ENCODE measurements around the gene CARS1. TPM values are rescaled to one million over a fixed set of nuclear protein-coding genes. Genes with fewer than 3 reads are reported as not detected.

Gene CARS1
- total and polyA plus RNA-seq, 7 experiments from 2014 or later, result 23.9 to 70.4 (median 38.5) TPM

DNA sequence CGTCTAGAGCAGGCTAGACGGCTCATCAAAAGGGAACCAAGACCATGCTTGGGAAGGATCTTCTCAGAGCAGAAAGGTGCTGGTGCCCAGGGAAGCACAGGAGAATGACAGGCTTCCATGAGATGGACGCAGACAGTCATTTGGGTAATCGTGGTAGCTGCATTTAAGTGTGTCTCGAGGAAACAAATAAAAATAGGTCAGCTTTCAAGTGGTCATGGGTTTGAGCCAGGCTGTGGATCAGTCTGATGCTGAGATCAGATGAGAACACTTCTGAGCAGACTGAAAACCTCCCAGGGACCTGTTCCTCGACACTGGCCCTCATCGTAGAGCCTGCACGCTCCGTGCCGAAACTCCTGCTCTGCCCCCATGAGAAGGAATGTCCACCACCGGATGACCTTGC is 4.7 kb downstream of the CARS1 start:
- ChIA-PET CTCF (no interaction called here), POLR2A (no interaction called here)
- no peaks in the 10 kb centered on the region for H3K9me3 ChIP-seq (ENCODE audit: control insufficient read depth in 2 of 3, low read length in 3 of 3)
- H3K4me3 Mint-ChIP-seq, result peak overlapping the region in 3 of 10 donors; percentile 7 to 21 (median 17)
- DNase-seq (no peak), ATAC-seq (no peak)
- H3K27me3 Mint-ChIP-seq, result no peaks in the 10 kb centered on the region
- intact Hi-C loops (cut with micrococcal nuclease), result no loop called here
- H3K36me3 Mint-ChIP-seq, result peaks cover 0 to 9% (median 6%) of the 10 kb centered on the region in 5 donors
- H3K4me1 Mint-ChIP-seq, result peaks cover 40 to 63% (median 59%) of the 10 kb centered on the region in 7 donors
- peak overlapping the region in 1 of 9 donors; percentile 51 for H3K27ac Mint-ChIP-seq
- no peaks in the 10 kb centered on the region for H3K9me3 Mint-ChIP-seq
- no peak overlapping the region for H3K4me3 ChIP-seq (ENCODE audit: low read length)
- H3K27ac ChIP-seq (ENCODE audit: low read depth, low read length), result no peak overlapping the region
- no peaks in the 10 kb centered on the region for H3K27me3 ChIP-seq (ENCODE audit: control insufficient read depth in 2 of 2, insufficient read depth in 2 of 2, low read length in 2 of 2)
- H3K4me1 ChIP-seq (ENCODE audit: control insufficient read depth in 2 of 2, insufficient read depth in 2 of 2, low read length in 2 of 2), result peaks cover 18 to 29% of the 10 kb centered on the region in 2 donors
- peaks cover 0 to 37% (median 0%) of the 10 kb centered on the region in 3 experiments for H3K36me3 ChIP-seq (ENCODE audit: control insufficient read depth in 2 of 3, insufficient read depth in 3 of 3, low read length in 3 of 3)

DNA sequence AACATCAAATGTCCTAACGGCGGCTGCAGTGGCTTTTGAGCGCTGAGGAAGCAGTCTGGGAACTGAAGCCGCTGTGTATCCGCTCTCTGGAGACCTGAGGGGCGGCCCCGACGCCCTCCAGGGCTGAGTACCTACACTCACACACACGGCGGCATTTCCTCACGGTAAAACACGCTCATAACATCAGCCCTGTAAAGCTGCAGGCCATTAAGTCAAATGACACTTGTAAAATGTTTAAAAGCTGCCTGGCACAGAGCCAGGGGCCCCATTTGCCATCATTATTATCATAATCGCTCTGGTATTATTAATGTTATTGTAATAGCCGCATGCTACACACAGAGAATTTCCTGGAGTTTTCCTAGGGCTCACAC is 5.1 kb downstream of the CARS1 start:
- H3K27ac ChIP-seq (ENCODE audit: low read depth, low read length), result no peak overlapping the region
- H3K9me3 ChIP-seq (ENCODE audit: control insufficient read depth in 2 of 3, low read length in 3 of 3), result no peaks in the 10 kb centered on the region
- peaks cover 0 to 39% (median 0%) of the 10 kb centered on the region in 3 experiments for H3K36me3 ChIP-seq (ENCODE audit: control insufficient read depth in 2 of 3, insufficient read depth in 3 of 3, low read length in 3 of 3)
- DNase-seq (no peak), ATAC-seq (no peak)
- H3K27me3 Mint-ChIP-seq, result no peaks in the 10 kb centered on the region
- no peak overlapping the region for H3K4me3 ChIP-seq (ENCODE audit: low read length)
- intact Hi-C loops (cut with micrococcal nuclease), result no loop called here
- H3K9me3 Mint-ChIP-seq, result no peaks in the 10 kb centered on the region
- peaks cover 0 to 9% (median 6%) of the 10 kb centered on the region in 5 donors for H3K36me3 Mint-ChIP-seq
- H3K27me3 ChIP-seq (ENCODE audit: control insufficient read depth in 2 of 2, insufficient read depth in 2 of 2, low read length in 2 of 2), result no peaks in the 10 kb centered on the region
- no peak overlapping the region for H3K27ac Mint-ChIP-seq
- peaks cover 18 to 29% of the 10 kb centered on the region in 2 donors for H3K4me1 ChIP-seq (ENCODE audit: control insufficient read depth in 2 of 2, insufficient read depth in 2 of 2, low read length in 2 of 2)
- no peak overlapping the region for H3K4me3 Mint-ChIP-seq
- H3K4me1 Mint-ChIP-seq, result peaks cover 37 to 59% (median 55%) of the 10 kb centered on the region in 7 donors
- CTCF ChIA-PET, result no interaction called here
- POLR2A ChIA-PET, result no interaction called here

DNA sequence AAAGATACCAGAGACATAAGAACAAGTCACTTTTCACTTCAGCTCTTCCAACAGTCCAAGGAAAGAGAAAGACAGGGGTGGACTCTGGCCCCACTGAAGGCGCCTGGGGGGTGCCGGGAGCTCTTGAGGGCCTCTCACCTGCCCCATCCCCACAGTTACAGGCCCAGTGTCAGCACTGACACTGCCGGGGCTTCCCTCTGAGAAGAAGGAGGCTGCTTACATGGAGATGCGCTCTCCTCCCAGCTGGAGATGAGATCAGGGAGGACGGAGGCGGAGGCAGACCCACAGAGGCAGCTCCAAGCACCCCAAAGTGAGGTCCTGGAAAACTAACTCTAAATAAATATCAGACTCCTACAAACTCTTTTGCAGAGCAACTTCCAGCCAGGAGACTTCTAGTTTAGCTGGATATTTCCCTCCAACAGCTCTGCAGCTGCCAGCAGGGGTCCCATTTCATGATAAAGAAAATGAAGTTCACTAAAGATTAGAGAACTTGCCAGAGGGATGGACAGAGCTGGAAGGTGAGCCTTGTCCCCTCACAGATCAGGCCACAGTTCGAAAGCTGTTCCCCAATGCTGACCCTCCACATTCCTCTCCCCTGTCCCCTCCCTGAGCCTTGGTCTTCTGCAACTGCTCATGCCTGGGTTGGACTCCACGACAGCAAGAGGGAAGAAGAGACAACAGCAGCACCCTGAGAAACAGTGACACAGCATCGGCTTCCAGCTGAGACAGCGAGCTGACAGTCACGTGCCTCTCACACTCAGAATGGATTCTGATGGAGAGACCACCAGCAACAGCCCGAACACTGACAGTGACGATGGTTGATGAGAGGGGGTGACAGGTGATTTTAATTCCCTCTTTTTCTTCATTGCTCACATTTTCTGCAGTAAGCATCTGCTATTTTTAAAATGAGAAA is 5.8 kb downstream of the CARS1 start:
- no peaks in the 10 kb centered on the region for H3K9me3 ChIP-seq (ENCODE audit: control insufficient read depth in 2 of 3, low read length in 3 of 3)
- peaks cover 37 to 58% (median 54%) of the 10 kb centered on the region in 7 donors for H3K4me1 Mint-ChIP-seq
- H3K36me3 ChIP-seq (ENCODE audit: control insufficient read depth in 2 of 3, insufficient read depth in 3 of 3, low read length in 3 of 3), result peaks cover 0 to 37% (median 0%) of the 10 kb centered on the region in 3 experiments
- H3K4me3 Mint-ChIP-seq, result peak overlapping the region in 1 of 10 donors; percentile 65
- CTCF ChIA-PET, result interaction anchor here (1.2 to 1.4 kb wide), 2 partner anchors 13 to 76 kb away, joined by 3 read pairs; no protein-coding TSS in a partner anchor
- peak overlapping the region in 2 of 9 donors; percentile 44 to 62 for H3K27ac Mint-ChIP-seq
- no peaks in the 10 kb centered on the region for H3K27me3 ChIP-seq (ENCODE audit: control insufficient read depth in 2 of 2, insufficient read depth in 2 of 2, low read length in 2 of 2)
- no peaks in the 10 kb centered on the region for H3K27me3 Mint-ChIP-seq
- H3K4me3 ChIP-seq (ENCODE audit: low read length), result no peak overlapping the region
- peaks cover 17 to 27% of the 10 kb centered on the region in 2 donors for H3K4me1 ChIP-seq (ENCODE audit: control insufficient read depth in 2 of 2, insufficient read depth in 2 of 2, low read length in 2 of 2)
- no peaks in the 10 kb centered on the region for H3K9me3 Mint-ChIP-seq
- no peak overlapping the region for H3K27ac ChIP-seq (ENCODE audit: low read depth, low read length)
- POLR2A ChIA-PET, result no interaction called here
- peaks cover 0 to 9% (median 6%) of the 10 kb centered on the region in 5 donors for H3K36me3 Mint-ChIP-seq
- ATAC-seq, result no peak
- intact Hi-C loops (cut with micrococcal nuclease), result no loop called here
- DNase-seq, result no peak

DNA sequence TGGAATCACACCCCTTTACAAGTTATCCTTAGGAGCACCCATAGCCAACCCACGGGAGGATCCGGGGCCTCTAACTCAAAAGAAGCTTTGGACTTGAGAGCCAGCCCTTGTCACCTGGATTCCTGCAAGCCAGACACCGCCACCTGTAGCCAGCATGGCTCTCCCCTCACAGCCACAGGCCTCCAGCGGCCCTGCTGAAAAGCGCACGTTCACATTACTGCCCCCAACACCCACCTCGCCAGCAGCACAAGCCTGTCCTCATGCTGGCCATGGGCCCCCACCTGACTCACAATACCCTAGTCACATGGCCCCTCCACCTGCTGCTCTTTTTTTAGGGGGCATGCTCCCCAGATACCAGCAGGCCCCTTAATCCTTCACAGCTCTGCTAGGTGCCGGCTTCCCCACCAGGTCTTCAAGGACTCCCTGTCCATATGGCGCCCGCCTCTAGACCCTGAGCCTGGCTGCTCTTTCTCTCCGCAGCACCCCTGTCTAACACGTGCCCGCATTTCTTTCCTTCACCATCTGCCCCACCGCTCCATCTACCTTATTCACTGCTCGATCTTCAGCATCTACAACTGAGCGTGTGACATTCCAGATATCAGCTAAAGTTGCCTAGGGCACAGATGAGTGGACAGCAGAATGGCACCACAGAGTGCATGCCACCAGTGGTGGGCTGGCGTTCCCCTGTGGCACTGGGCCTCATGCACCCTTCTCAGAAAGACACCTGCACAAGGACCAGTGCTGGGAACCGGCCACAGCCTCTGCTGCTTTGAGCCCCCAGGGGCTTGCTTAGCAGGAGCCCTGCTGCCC is 6.6 kb downstream of the CARS1 start:
- Mint-ChIP-seq H3K4me1 (peaks cover 31 to 50% (median 46%) of the 10 kb centered on the region in 7 donors), H3K4me3 (peak overlapping the region in 1 of 10 donors; percentile 9)

DNA sequence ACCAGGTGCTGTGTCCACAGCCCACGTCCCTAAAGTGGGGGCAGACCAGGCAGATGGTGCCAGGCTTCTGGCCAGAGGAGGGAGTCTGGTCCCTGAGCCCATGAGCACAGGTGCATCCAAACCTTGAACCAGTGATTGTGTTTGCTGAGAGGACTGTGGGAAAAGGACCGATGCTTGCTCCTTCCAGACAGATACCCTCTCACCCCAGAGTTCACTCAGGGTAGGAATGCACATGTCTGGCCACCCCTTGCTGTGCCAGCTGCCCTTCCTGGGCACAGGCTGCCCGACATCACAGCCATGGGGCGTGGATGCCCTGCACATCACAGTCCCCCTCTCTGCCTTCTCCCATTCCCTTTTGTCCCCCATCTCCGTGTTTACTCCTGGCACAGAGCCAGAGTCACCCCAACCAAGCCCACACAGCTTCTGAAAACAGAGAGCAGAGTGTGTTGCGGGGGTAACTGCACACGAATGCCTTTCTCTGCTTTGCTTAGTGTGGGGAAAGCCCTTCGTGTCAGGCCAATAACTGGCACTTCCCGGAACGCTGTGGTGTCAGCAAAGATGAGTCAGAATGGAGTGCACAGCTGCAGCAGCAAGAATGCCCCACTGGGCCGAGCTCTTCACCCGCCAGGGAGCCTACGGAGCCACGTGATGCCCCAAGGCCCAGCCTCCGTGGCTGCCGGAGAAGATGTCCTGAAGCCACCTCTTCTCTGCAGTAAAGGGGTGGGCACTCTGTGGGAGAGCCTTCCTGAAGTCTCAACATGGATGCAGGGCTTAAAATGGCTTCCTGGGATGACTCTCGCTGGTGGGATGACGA is 7.6 kb downstream of the CARS1 start:
- CTCF ChIA-PET, result interaction anchor here (0.6 to 1.4 kb wide), 3 partner anchors 11 to 74 kb away, joined by 3 read pairs; no protein-coding TSS in a partner anchor
- peaks cover 4 to 15% of the 10 kb centered on the region in 2 donors for H3K4me1 ChIP-seq (ENCODE audit: control insufficient read depth in 2 of 2, insufficient read depth in 2 of 2, low read length in 2 of 2)
- H3K27me3 Mint-ChIP-seq, result no peaks in the 10 kb centered on the region
- POLR2A ChIA-PET, result no interaction called here
- no peaks in the 10 kb centered on the region for H3K9me3 ChIP-seq (ENCODE audit: control insufficient read depth in 2 of 3, low read length in 3 of 3)
- H3K27me3 ChIP-seq (ENCODE audit: control insufficient read depth in 2 of 2, insufficient read depth in 2 of 2, low read length in 2 of 2), result no peaks in the 10 kb centered on the region
- H3K4me3 ChIP-seq (ENCODE audit: low read length), result no peak overlapping the region
- intact Hi-C loops (cut with micrococcal nuclease), result no loop called here
- peak overlapping the region in 3 of 9 donors; percentile 8 to 93 (median 76) for H3K27ac Mint-ChIP-seq
- H3K4me3 Mint-ChIP-seq, result peak overlapping the region in 1 of 10 donors; percentile 71
- DNase-seq (peak in 1 of 9 donors; percentile 34), ATAC-seq (peak; percentile 92)
- H3K27ac ChIP-seq (ENCODE audit: low read depth, low read length), result no peak overlapping the region
- no peaks in the 10 kb centered on the region for H3K9me3 Mint-ChIP-seq
- peaks cover under 1 to 8% (median 5%) of the 10 kb centered on the region in 5 donors for H3K36me3 Mint-ChIP-seq
- peaks cover 26 to 44% (median 40%) of the 10 kb centered on the region in 7 donors for H3K4me1 Mint-ChIP-seq
- peaks cover 0 to 53% (median 0%) of the 10 kb centered on the region in 3 experiments for H3K36me3 ChIP-seq (ENCODE audit: control insufficient read depth in 2 of 3, insufficient read depth in 3 of 3, low read length in 3 of 3)

More for the DNA sequence above, 6.6 kb downstream of the CARS1 start:
- H3K27ac Mint-ChIP-seq, result peak overlapping the region in 3 of 9 donors; percentile 6 to 93 (median 46)
- no peak overlapping the region for H3K4me3 ChIP-seq (ENCODE audit: low read length)
- peaks cover 8 to 18% of the 10 kb centered on the region in 2 donors for H3K4me1 ChIP-seq (ENCODE audit: control insufficient read depth in 2 of 2, insufficient read depth in 2 of 2, low read length in 2 of 2)
- no peak overlapping the region for H3K27ac ChIP-seq (ENCODE audit: low read depth, low read length)
- peaks cover 0 to 45% (median 0%) of the 10 kb centered on the region in 3 experiments for H3K36me3 ChIP-seq (ENCODE audit: control insufficient read depth in 2 of 3, insufficient read depth in 3 of 3, low read length in 3 of 3)
- no peaks in the 10 kb centered on the region for H3K9me3 Mint-ChIP-seq
- no peak for ATAC-seq
- ChIA-PET POLR2A (no interaction called here), CTCF (interaction anchor here (1.2 to 1.4 kb wide), 2 partner anchors 12 to 75 kb away, joined by 3 read pairs; no protein-coding TSS in a partner anchor)
- H3K36me3 Mint-ChIP-seq, result peaks cover 0 to 9% (median 6%) of the 10 kb centered on the region in 5 donors
- H3K9me3 ChIP-seq (ENCODE audit: control insufficient read depth in 2 of 3, low read length in 3 of 3), result no peaks in the 10 kb centered on the region
- DNase-seq, result no peak
- H3K27me3 Mint-ChIP-seq, result no peaks in the 10 kb centered on the region
- no peaks in the 10 kb centered on the region for H3K27me3 ChIP-seq (ENCODE audit: control insufficient read depth in 2 of 2, insufficient read depth in 2 of 2, low read length in 2 of 2)
- intact Hi-C loops (cut with micrococcal nuclease), result no loop called here

DNA sequence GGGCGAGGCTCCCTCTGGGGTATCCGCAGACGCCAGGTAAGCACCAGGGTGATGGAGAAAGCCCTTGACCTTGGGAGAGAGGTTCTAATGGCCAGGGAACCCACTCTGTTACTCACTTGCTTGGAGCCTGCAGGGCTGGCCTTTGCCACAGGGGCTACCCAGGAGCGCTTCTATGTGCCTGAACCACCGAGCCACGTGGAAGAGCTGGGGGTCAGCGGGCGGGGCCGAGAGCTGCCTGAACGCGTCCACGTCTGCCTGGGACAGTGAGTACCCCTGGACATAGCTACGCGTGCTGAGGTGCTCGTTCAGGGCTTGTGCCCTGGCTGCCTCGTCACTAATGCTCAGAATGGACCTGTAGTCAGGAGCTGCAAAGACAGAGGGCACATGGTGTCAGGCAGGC is 9.6 kb downstream of the CARS1 start:
- Mint-ChIP-seq H3K36me3 (peaks cover 0 to 3% (median 2%) of the 10 kb centered on the region in 5 donors), H3K9me3 (no peaks in the 10 kb centered on the region), H3K4me1 (peaks cover 23 to 41% (median 34%) of the 10 kb centered on the region in 7 donors), H3K4me3 (no peak overlapping the region), H3K27ac (peak overlapping the region in 2 of 9 donors; percentile 16 to 43), H3K27me3 (no peaks in the 10 kb centered on the region)
- intact Hi-C loops (cut with micrococcal nuclease), result no loop called here
- ATAC-seq (no peak), DNase-seq (no peak)
- CTCF ChIA-PET, result no interaction called here
- POLR2A ChIA-PET, result interaction anchor here (0.8 kb wide), 1 partner anchor 8 kb away, joined by 3 read pairs; no protein-coding TSS in a partner anchor
- H3K36me3 ChIP-seq (ENCODE audit: control insufficient read depth in 2 of 3, insufficient read depth in 3 of 3, low read length in 3 of 3), result peaks cover 0 to 51% (median 0%) of the 10 kb centered on the region in 3 experiments
- H3K4me3 ChIP-seq (ENCODE audit: low read length), result no peak overlapping the region
- no peaks in the 10 kb centered on the region for H3K27me3 ChIP-seq (ENCODE audit: control insufficient read depth in 2 of 2, insufficient read depth in 2 of 2, low read length in 2 of 2)
- peaks cover 4 to 15% of the 10 kb centered on the region in 2 donors for H3K4me1 ChIP-seq (ENCODE audit: control insufficient read depth in 2 of 2, insufficient read depth in 2 of 2, low read length in 2 of 2)
- no peaks in the 10 kb centered on the region for H3K9me3 ChIP-seq (ENCODE audit: control insufficient read depth in 2 of 3, low read length in 3 of 3)
- H3K27ac ChIP-seq (ENCODE audit: low read depth, low read length), result no peak overlapping the region
